ENCODE results near the gene EEF1G. TPM values are rescaled to one million over a fixed set of nuclear protein-coding genes. Genes with fewer than 3 reads are reported as not detected.
A peak's percentile ranks its signal among the peaks of the same experiment; 100 is the strongest.
"Not testable (repeated sequence)": the region's sequence is repeated elsewhere in the genome, so short reads cannot be mapped to it uniquely, and the experiment has no call there.

Gene EEF1G
- total RNA-seq, 8 experiments from 2014 or later = 1,525 to 3,247 (median 2,152) TPM

DNA sequence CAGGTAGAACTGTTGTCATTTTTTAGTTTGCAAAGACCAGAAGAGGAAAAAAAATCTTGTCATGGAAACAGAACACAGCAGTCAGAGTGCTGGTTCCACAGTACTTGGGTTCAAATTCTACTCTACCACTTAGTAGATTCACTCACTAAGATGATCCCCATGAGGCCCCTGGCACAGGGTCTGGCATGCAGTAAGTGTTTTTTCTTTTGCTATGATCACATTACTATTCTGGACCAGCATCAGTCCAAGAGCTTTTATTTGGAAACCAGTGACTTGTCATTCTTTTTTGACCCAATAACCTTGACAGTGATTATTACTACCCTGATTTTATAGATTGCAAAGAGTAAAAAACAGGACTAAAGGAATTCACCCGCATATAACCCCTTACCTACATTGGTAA lies 4.1 kb downstream of the EEF1G start:
- Histone ChIP-seq H3K4me3 (no peak overlapping the region), H3K27ac (no peak overlapping the region), H3K4me1 (replicated peaks in 1 of 2) (peaks cover 6 to 8% of the 10 kb centered on the region in 2 donors)
- 44 to 100% (median 100%) methylated on average over 1 of the region's 1 CpG; no CpG with 5 or more reads in 3 of the 10 experiments for WGBS, 10 experiments
- no peak for ATAC-seq (replicated peaks in 6 of 8)
- in situ Hi-C loops (cut with MboI; ENCODE audit: low pct_unique_long_range_greater_than_20kb in 2 of 9, low sequenced_read_pairs in 9 of 9, unreplicated experiment in 9 of 9) = loop anchor here in 2 of 9 experiments (25.0 kb wide), 2 partner anchors 157 to 182 kb away; partner anchors contain the start of gene SCGB1A1 (in 1 of the 2)

DNA sequence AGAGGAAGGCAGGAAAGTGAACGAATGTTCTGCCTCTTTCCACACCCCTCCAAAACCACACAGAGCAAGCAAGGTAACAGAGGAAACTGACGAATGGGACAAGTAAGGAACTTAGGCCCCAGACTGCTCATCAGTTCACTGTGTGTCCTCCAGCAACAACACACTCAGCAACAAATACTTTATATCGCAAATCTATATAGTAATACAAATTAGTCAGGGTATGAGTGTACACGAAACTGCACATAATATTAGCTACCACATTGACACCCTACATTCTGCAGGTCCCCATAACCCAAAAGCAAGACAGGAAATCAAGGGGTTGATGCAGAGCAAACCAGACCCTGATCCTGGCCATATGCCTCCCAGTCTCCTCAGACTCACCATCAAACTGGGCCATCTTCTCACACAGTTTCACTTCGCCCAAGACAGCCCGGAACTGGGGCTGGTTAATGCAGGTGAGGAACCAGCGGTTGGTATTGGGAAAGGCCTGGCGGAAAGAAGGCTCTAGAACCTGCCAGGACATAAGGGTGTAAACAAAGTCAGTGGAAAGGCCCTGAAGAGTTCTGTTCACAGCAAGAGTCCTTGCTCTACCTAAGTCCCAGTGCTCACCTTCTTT lies 6.6 kb downstream of the EEF1G start:
- in situ Hi-C loops (cut with MboI; ENCODE audit: low pct_unique_long_range_greater_than_20kb in 2 of 9, low sequenced_read_pairs in 9 of 9, unreplicated experiment in 9 of 9) = loop anchor here in 2 of 9 experiments (25.0 kb wide), 2 partner anchors 155 to 180 kb away; partner anchors contain the start of gene SCGB1A1 (in 1 of the 2)
- WGBS, 10 experiments = 71 to 100% (median 97%) methylated on average over 1 to 4 of the region's 8 CpGs; no CpG with 5 or more reads in 3 of the 10 experiments
- peaks cover under 1 to 1% of the 10 kb centered on the region in 2 donors for H3K4me1 ChIP-seq (replicated peaks in 1 of 2)
- no peak overlapping the region for H3K4me3 ChIP-seq
- ATAC-seq (replicated peaks in 6 of 8) = no peak
- H3K27ac ChIP-seq = no peak overlapping the region

DNA sequence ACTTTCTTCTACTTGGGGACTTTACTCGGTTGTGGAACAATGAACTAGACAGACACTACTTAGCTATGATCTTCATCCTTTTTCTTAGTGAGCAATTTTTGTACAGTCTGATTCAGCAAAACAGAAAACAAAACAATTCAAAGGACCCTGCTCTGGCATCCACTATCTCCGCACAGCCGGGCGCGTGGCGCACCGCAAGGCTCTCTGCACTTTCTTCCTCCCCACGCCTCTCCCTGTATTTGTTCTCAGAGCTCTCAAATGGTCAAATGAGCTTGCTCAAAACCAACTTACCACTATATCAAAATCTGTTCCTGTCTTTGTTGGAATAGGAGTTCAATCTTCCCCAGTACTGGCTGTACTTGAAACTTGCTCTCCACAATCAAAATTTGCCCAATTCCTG lies 7.4 kb downstream of the EEF1G start:
- H3K4me3 ChIP-seq = no peak overlapping the region
- H3K4me1 ChIP-seq (replicated peaks in 1 of 2) = peaks cover 2% of the 10 kb centered on the region in 2 donors
- ATAC-seq (replicated peaks in 6 of 8) = no peak
- WGBS, 10 experiments = 63 to 100% (median 92%) methylated on average over 1 to 8 of the region's 8 CpGs; no CpG with 5 or more reads in 2 of the 10 experiments
- H3K27ac ChIP-seq = no peak overlapping the region
- in situ Hi-C loops (cut with MboI; ENCODE audit: low pct_unique_long_range_greater_than_20kb in 2 of 9, low sequenced_read_pairs in 9 of 9, unreplicated experiment in 9 of 9) = loop anchor here in 2 of 9 experiments (25.0 kb wide), 2 partner anchors 154 to 179 kb away; partner anchors contain the start of gene SCGB1A1 (in 1 of the 2)

- ATAC-seq (replicated peaks in 6 of 8) = no peak
- 14 to 100% (median 59%) methylated on average over 1 to 5 of the region's 5 CpGs; no CpG with 5 or more reads in 2 of the 10 experiments for WGBS, 10 experiments
- H3K27ac ChIP-seq = no peak overlapping the region
- in situ Hi-C loops (cut with MboI; ENCODE audit: low pct_unique_long_range_greater_than_20kb in 2 of 9, low sequenced_read_pairs in 9 of 9, unreplicated experiment in 9 of 9) = loop anchor here in 2 of 9 experiments (25.0 kb wide), 2 partner anchors 153 to 178 kb away; partner anchors contain the start of gene SCGB1A1 (in 1 of the 2)
- H3K4me1 ChIP-seq (replicated peaks in 1 of 2) = peaks cover 2% of the 10 kb centered on the region in 2 donors
- H3K4me3 ChIP-seq = no peak overlapping the region
Measured at GRCh38 chr11:62565100-62565802, 8.4 kb downstream of the EEF1G start.

- H3K27ac ChIP-seq; H3K4me3 ChIP-seq; ATAC-seq (replicated peaks in 6 of 8); H3K4me1 ChIP-seq (replicated peaks in 1 of 2): not testable (repeated sequence)
- 13 to 100% (median 59%) methylated on average over 1 to 3 of the region's 3 CpGs for WGBS, 10 experiments
- in situ Hi-C loops (cut with MboI; ENCODE audit: low pct_unique_long_range_greater_than_20kb in 2 of 9, low sequenced_read_pairs in 9 of 9, unreplicated experiment in 9 of 9) = loop anchor here in 2 of 9 experiments (25.0 kb wide), 2 partner anchors 149 to 174 kb away; partner anchors contain the start of gene SCGB1A1 (in 1 of the 2)
Measured at GRCh38 chr11:62561677-62562230, 11.9 kb downstream of the EEF1G start.

DNA sequence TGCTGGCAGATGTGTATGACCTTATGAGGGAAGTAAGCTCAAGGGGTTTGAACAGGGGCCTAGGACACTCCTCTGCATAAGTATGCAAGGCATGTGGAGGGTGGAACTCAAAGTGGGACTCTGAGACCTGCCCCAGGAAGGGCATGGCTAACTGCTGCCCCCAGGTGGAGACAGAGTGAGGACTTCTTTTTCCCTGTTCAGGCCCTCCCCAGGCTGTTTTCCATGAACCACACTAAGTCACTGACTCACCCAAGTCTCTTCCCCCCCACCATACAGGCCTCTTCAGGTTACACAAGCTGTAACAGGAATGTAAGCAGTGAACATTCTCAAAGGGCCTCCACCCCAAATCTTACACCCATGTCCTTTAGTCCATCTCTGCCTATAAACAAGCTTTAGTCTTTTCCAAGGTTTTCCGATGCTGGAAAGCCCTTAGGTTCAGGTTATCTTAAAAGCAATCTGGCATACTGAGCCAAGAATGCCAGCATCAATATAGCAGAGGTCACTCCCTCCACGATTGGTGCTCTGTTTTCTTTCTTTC lies 13.1 kb downstream of the EEF1G start:
- Histone ChIP-seq H3K27ac (no peak overlapping the region), H3K4me3 (no peak overlapping the region), H3K4me1 (replicated peaks in 1 of 2) (peaks cover 2 to 13% of the 10 kb centered on the region in 2 donors)
- ATAC-seq (replicated peaks in 6 of 8) = peak; percentile 41 to 79 (median 66)
- 0 to 100% (median 73%) methylated on average over 1 to 2 of the region's 2 CpGs; no CpG with 5 or more reads in 5 of the 10 experiments for WGBS, 10 experiments
- in situ Hi-C loops (cut with MboI; ENCODE audit: low pct_unique_long_range_greater_than_20kb in 2 of 9, low sequenced_read_pairs in 9 of 9, unreplicated experiment in 9 of 9) = loop anchor here in 2 of 9 experiments (25.0 kb wide), 2 partner anchors 148 to 173 kb away; partner anchors contain the start of gene SCGB1A1 (in 1 of the 2)

GRCh38 chr11:62559626-62560025 lies 14.1 kb downstream of the EEF1G start:
- peaks cover 2 to 18% of the 10 kb centered on the region in 2 donors for H3K4me1 ChIP-seq (replicated peaks in 1 of 2)
- not testable (repeated sequence) for H3K27ac ChIP-seq; H3K4me3 ChIP-seq; ATAC-seq (replicated peaks in 6 of 8)
- WGBS, 10 experiments = 40 to 90% methylated on average over 2 of the region's 5 CpGs; no CpG with 5 or more reads in 8 of the 10 experiments
- in situ Hi-C loops (cut with MboI; ENCODE audit: low pct_unique_long_range_greater_than_20kb in 2 of 9, low sequenced_read_pairs in 9 of 9, unreplicated experiment in 9 of 9) = loop anchor here in 4 of 9 experiments (10.0 to 25.0 kb wide), 4 partner anchors 135 to 172 kb away; partner anchors contain the start of gene SCGB1A1 (in 1 of the 4)

- H3K4me3 ChIP-seq = no peak overlapping the region
- peaks cover 5 to 22% of the 10 kb centered on the region in 2 donors for H3K4me1 ChIP-seq (replicated peaks in 1 of 2)
- no peak overlapping the region for H3K27ac ChIP-seq
- ATAC-seq (replicated peaks in 6 of 8) = no peak
- in situ Hi-C loops (cut with MboI; ENCODE audit: low pct_unique_long_range_greater_than_20kb in 2 of 9, low sequenced_read_pairs in 9 of 9, unreplicated experiment in 9 of 9) = loop anchor here in 4 of 9 experiments (10.0 to 25.0 kb wide), 4 partner anchors 134 to 172 kb away; partner anchors contain the start of gene SCGB1A1 (in 1 of the 4)
- 40 to 84% (median 75%) methylated on average over 1 to 7 of the region's 8 CpGs; no CpG with 5 or more reads in 2 of the 10 experiments for WGBS, 10 experiments
Measured at GRCh38 chr11:62559204-62559603, 14.5 kb downstream of the EEF1G start.

DNA sequence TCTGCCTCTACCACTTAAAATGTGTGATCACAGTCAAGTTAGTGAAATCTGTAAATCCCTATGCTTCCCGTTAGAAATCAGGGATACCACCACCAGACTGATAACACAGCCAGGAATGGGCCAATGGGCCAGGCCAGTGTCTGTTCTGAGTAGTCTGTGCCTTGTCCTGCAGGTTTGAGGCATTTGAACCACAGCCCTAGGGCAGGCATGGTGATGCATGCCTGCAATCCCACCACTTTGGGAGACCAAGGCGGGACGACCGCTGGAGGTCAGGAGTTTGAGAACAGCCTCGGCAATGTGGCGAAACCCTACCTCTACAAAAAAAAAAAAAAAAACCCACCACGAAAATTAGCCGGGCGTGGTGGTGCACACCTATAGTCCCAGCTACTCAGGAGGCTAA lies 15.0 kb downstream of the EEF1G start:
- in situ Hi-C loops (cut with MboI; ENCODE audit: low pct_unique_long_range_greater_than_20kb in 2 of 9, low sequenced_read_pairs in 9 of 9, unreplicated experiment in 9 of 9) = loop anchor here in 4 of 9 experiments (10.0 to 25.0 kb wide), 4 partner anchors 134 to 171 kb away; partner anchors contain the start of gene SCGB1A1 (in 1 of the 4)
- H3K27ac ChIP-seq = no peak overlapping the region

DNA sequence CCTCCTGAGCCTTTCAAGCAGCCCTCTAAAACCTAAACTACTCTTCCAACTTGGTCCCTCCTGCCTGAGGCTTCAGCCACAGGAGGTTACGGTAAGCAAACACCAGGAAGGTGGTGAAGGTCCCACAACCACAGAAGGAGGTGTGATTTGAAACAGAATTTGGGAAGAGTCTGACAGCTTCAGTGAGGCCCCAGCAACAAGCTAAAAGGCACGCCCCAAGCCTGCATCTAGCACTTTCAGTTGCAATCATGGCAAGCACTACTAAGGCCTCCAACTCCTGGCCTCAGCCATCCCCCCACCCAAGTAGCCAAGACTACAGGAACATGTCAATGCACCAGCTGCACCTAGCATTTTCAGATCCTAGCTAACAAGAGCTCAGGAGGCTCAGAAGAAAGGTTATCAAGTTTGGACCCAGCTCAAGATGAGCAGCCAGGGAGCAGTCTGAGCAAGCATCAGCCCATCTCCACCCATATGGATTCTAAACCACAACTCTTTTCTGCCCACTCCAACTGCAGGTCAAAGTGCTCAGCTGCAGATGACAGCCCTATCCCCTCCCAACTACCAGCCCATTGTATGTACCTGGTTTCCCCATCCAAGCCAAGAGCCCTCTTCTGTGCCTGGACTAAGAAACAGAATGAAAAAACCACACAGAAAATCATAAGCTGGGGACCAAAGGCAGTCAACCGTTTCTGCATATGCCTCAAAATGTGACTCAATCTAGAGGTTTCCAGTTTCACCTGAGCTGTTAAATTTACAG lies 16.6 kb downstream of the EEF1G start:
- ATAC-seq (replicated peaks in 6 of 8) = no peak
- Histone ChIP-seq H3K4me1 (replicated peaks in 1 of 2) (peaks cover 5 to 36% of the 10 kb centered on the region in 2 donors), H3K4me3 (no peak overlapping the region), H3K27ac (no peak overlapping the region)
- in situ Hi-C loops (cut with MboI; ENCODE audit: low pct_unique_long_range_greater_than_20kb in 2 of 9, low sequenced_read_pairs in 9 of 9, unreplicated experiment in 9 of 9) = loop anchor here in 4 of 9 experiments (10.0 to 25.0 kb wide), 4 partner anchors 132 to 170 kb away; partner anchors contain the start of gene SCGB1A1 (in 1 of the 4)
- WGBS, 10 experiments = 0 to 100% (median 16%) methylated on average over 1 to 3 of the region's 3 CpGs; no CpG with 5 or more reads in 3 of the 10 experiments

More for the DNA sequence above, 15.0 kb downstream of the EEF1G start:
- no peak overlapping the region for H3K4me3 ChIP-seq
- WGBS, 10 experiments = 85 to 100% (median 91%) methylated on average over 1 to 9 of the region's 9 CpGs; no CpG with 5 or more reads in 3 of the 10 experiments
- no peak for ATAC-seq (replicated peaks in 6 of 8)
- H3K4me1 ChIP-seq (replicated peaks in 1 of 2) = peaks cover 5 to 24% of the 10 kb centered on the region in 2 donors

- WGBS, 10 experiments = 0 to 50% (median 27%) methylated on average over 1 to 8 of the region's 14 CpGs; no CpG with 5 or more reads in 4 of the 10 experiments
- in situ Hi-C loops (cut with MboI; ENCODE audit: low pct_unique_long_range_greater_than_20kb in 2 of 9, low sequenced_read_pairs in 9 of 9, unreplicated experiment in 9 of 9) = loop anchor here in 4 of 9 experiments (10.0 to 25.0 kb wide), 4 partner anchors 131 to 169 kb away; partner anchors contain the start of gene SCGB1A1 (in 1 of the 4)
- ATAC-seq (replicated peaks in 6 of 8) = peak; percentile 43 to 76 (median 56)
- no peak overlapping the region for H3K4me3 ChIP-seq
- peaks cover 4 to 42% of the 10 kb centered on the region in 2 donors for H3K4me1 ChIP-seq (replicated peaks in 1 of 2)
- H3K27ac ChIP-seq = peak overlapping the region in 1 of 2 donors; percentile 47
Measured at GRCh38 chr11:62556108-62556874, 17.4 kb downstream of the EEF1G start.
